Epithelial cell of esophagus (primary cell): Measurements from ENCODE around the gene ADCY4.

Source experiments
- DNase-seq: peaks from one replicate; pipeline ENCODE4 v3.0.0; 2010; ENCODE audit warnings: low read depth
- H3K4me3 ChIP-seq: 2 replicates; pipeline ENCODE4 v1.5.1; 2011; ENCODE audit warnings: mild to moderate bottlenecking, low read length, control low read depth
- CTCF ChIP-seq: IDR thresholded peaks from 2 replicates; pipeline ENCODE4 v1.5.1; 2011; ENCODE audit warnings: low read depth, mild to moderate bottlenecking, low read length, control low read depth, inconsistent platforms; ENCODE audit not compliant: insufficient read depth; ENCODE audit errors: missing control alignments

The ADCY4 gene

GRCh38 chr14:24307575-24308341 lies 27.1 kb downstream of the ADCY4 start, which contains the start of gene CIDEB:
TSS of gene CIDEB (minus strand) at chr14:24307977. CDS start at chr14:24307858, 119 bp downstream.
- peak; percentile 98 for TF ChIP-seq CTCF
- no peak within 1 kb of the TSS for H3K4me3 ChIP-seq
- peak; percentile 59 for DNase-seq

GRCh38 chr14:24307156-24307574 lies 27.7 kb downstream of the ADCY4 start:
- no peak for TF ChIP-seq CTCF
- DNase-seq, result no peak

GRCh38 chr14:24304019-24304387 lies 30.9 kb downstream of the ADCY4 start:
- no peak overlapping the region for H3K4me3 ChIP-seq
- TF ChIP-seq CTCF, result no peak
- no peak for DNase-seq

More at GRCh38 chr14:24307156-24307574, 27.7 kb downstream of the ADCY4 start:
- H3K4me3 ChIP-seq, result no peak overlapping the region

- no peak for DNase-seq
- no peak for TF ChIP-seq CTCF
- peak overlapping the region; percentile 79 for H3K4me3 ChIP-seq
Observed at GRCh38 chr14:24300326-24300980, 34.4 kb downstream of the ADCY4 start.

- DNase-seq, result peak; percentile 95
- H3K4me3 ChIP-seq, result peak within 1 kb of the TSS; percentile 79
- no peak for TF ChIP-seq CTCF
Observed at GRCh38 chr14:24299255-24300191, 35.3 kb downstream of the ADCY4 start, which contains the start of the genes DHRS1 and NOP9. TSS of gene DHRS1 (minus strand) at chr14:24299780. CDS start at chr14:24299106, 674 bp downstream. TSS of gene NOP9 (plus strand) at chr14:24299850. CDS start at chr14:24299955, 105 bp downstream.

- peak; percentile 95 for DNase-seq
- peak; percentile 4 for TF ChIP-seq CTCF
Observed at GRCh38 chr14:24298892-24299254, 36.0 kb downstream of the ADCY4 start.

More at GRCh38 chr14:24298892-24299254, 36.0 kb downstream of the ADCY4 start:
- peak overlapping the region; percentile 79 for H3K4me3 ChIP-seq
